ENCODE data around the gene LPP.

- TF ChIP-seq CTCF (IDR thresholded peaks at IDR 0.05; ENCODE audit: borderline replicate concordance, extremely low read depth, low read length, poor library complexity, severe bottlenecking) = no peak
- TF ChIP-seq EZH2 (IDR thresholded peaks at IDR 0.05; ENCODE audit: borderline replicate concordance, low read depth, low read length, severe bottlenecking) = no peak
Measured at GRCh38 chr3:188829130-188829529, 675.2 kb downstream of the LPP start.

All from DND-41 (cell line).